H1 (cell line): ENCODE measurements around the gene FDPS. TPM values are rescaled to one million over a fixed set of nuclear protein-coding genes. Genes with fewer than 3 reads are reported as not detected.

Source experiments
- CTCF ChIA-PET: fragments of 300-600 bp; sonication (Branson Sonifier 250); formaldehyde crosslinking; loops from one replicate; lab custom pipeline; 2021; ENCODE audit not compliant: partially characterized antibody; lab: Charles Lee
- POLR2A ChIA-PET: fragments of 300-600 bp; sonication (Branson Sonifier 250); formaldehyde crosslinking; loops from one replicate; lab custom pipeline; 2021; ENCODE audit warnings: inconsistent platforms; ENCODE audit not compliant: partially characterized antibody; lab: Charles Lee
- DNase-seq, 2 experiments: peaks; one replicate each; pipeline versions ENCODE4 v3.0.0 to v3.0.0-alpha.2; 2010 to 2022; ENCODE audit warnings: low spot score in 2 of 2, low read depth in 1 of 2, mixed read lengths in 1 of 2
- FAIRE-seq: peaks from 2 replicates; lab custom pipeline; 2011; peaks lifted over from hg19 to GRCh38; lab: Jason Lieb, UNC
- H2AFZ ChIP-seq: 2 replicates; pipeline ENCODE4 v1.8.1; 2012; ENCODE audit warnings: low read length, inconsistent platforms
- H2AK5ac ChIP-seq: 2 replicates; pipeline ENCODE4 v1.6.1; 2013; ENCODE audit warnings: low read depth, low read length
- H2BK120ac ChIP-seq: replicated peaks from 2 replicates; pipeline ENCODE3; 2013; ENCODE audit warnings: low read depth, low read length, inconsistent platforms
- H2BK12ac ChIP-seq: 2 replicates; pipeline ENCODE4 v1.6.1; 2013; ENCODE audit warnings: low read depth, low read length
- H2BK15ac ChIP-seq: 2 replicates; pipeline ENCODE4 v1.6.1; 2013; ENCODE audit warnings: low read length
- H2BK20ac ChIP-seq: 2 replicates; pipeline ENCODE4 v1.6.1; 2013; ENCODE audit warnings: low read length
- H2BK5ac ChIP-seq: 2 replicates; pipeline ENCODE4 v1.6.1; 2013; ENCODE audit warnings: low read depth, low read length
- H3K14ac ChIP-seq: 2 replicates; pipeline ENCODE4 v1.6.1; 2013; ENCODE audit warnings: inconsistent platforms; ENCODE audit not compliant: insufficient read length
- H3K18ac ChIP-seq: 2 replicates; pipeline ENCODE4 v1.6.1; 2013; ENCODE audit warnings: low read length; ENCODE audit errors: extremely low read depth
- H3K23ac ChIP-seq: 2 replicates; pipeline ENCODE4 v1.6.1; 2013; ENCODE audit warnings: inconsistent platforms; ENCODE audit not compliant: insufficient read length
- H3K23me2 ChIP-seq: 2 replicates; pipeline ENCODE4 v1.6.1; 2013; ENCODE audit warnings: low read depth, low read length
- H3K27ac ChIP-seq: 2 replicates; pipeline ENCODE4 v1.6.1; 2011; ENCODE audit warnings: low read depth, low read length, inconsistent platforms
- H3K27me3 ChIP-seq, 4 experiments: replicated peaks in 1 of 4; 1 replicate in 1 of 4; 2 replicates in 3 of 4; pipeline versions ENCODE4 v1.6.1 to v1.8.1; 2011 to 2013; ENCODE audit warnings: low read length in 3 of 4, mild to moderate bottlenecking in 3 of 4, inconsistent platforms in 2 of 4, mixed read lengths in 2 of 4, moderate library complexity in 1 of 4; ENCODE audit not compliant: control insufficient read depth in 3 of 4, insufficient read depth in 3 of 4; ENCODE audit errors: extremely low read depth in 1 of 4
- H3K36me3 ChIP-seq, 4 experiments: 2 replicates each; pipeline versions ENCODE4 v1.6.1 to v1.8.1; 2011 to 2013; ENCODE audit warnings: mild to moderate bottlenecking in 4 of 4, low read length in 3 of 4, moderate library complexity in 2 of 4, control low read depth in 1 of 4, inconsistent platforms in 1 of 4; ENCODE audit not compliant: insufficient read depth in 4 of 4, control insufficient read depth in 2 of 4
- H3K4ac ChIP-seq: replicated peaks from 2 replicates; pipeline ENCODE3; 2013; ENCODE audit warnings: low read length, low read depth, mixed read lengths, inconsistent platforms; ENCODE audit not compliant: insufficient read length
- H3K4me1 ChIP-seq, 4 experiments: replicated peaks in 1 of 4; 1 replicate in 1 of 4; 2 replicates in 3 of 4; pipeline versions ENCODE4 v1.6.1 to v1.8.1; 2011 to 2013; ENCODE audit warnings: low read length in 3 of 4, inconsistent platforms in 2 of 4, mixed read lengths in 1 of 4; ENCODE audit not compliant: insufficient read depth in 4 of 4, control insufficient read depth in 3 of 4
- H3K4me2 ChIP-seq, 2 experiments: 2 replicates each; pipeline versions ENCODE4 v1.6.1 to v1.8.1; 2011 to 2013; ENCODE audit warnings: low read depth in 2 of 2, low read length in 2 of 2, control low read depth in 1 of 2, inconsistent platforms in 1 of 2, mild to moderate bottlenecking in 1 of 2; ENCODE audit not compliant: insufficient read depth in 1 of 2
- H3K4me3 ChIP-seq, 4 experiments: fragments of 200-600, 300-600 bp in 1 of 4; sonication (generic), shearing (Covaris generic), sonication (Bioruptor Twin) in 1 of 4; 2 replicates each; pipeline versions ENCODE4 v1.5.1 to v1.8.1; 2011 to 2016; ENCODE audit warnings: low read length in 4 of 4, low read depth in 3 of 4, control low read depth in 2 of 4, inconsistent platforms in 2 of 4, mild to moderate bottlenecking in 2 of 4, mixed read lengths in 1 of 4, moderate library complexity in 1 of 4; ENCODE audit not compliant: insufficient read depth in 2 of 4; ENCODE audit errors: extremely low read depth in 1 of 4
- H3K56ac ChIP-seq: replicated peaks from 2 replicates; pipeline ENCODE3; 2013; ENCODE audit warnings: low read depth, mild to moderate bottlenecking, mixed read lengths, low read length, inconsistent platforms; ENCODE audit not compliant: insufficient read length
- H3K79me1 ChIP-seq: 2 replicates; pipeline ENCODE4 v1.6.1; 2013; ENCODE audit warnings: low read depth, low read length, control low read depth
- H3K79me2 ChIP-seq, 2 experiments: 2 replicates each; pipeline versions ENCODE4 v1.6.1 to v1.8.1; 2012 to 2013; ENCODE audit warnings: low read length in 2 of 2, mild to moderate bottlenecking in 2 of 2, inconsistent platforms in 1 of 2; ENCODE audit not compliant: insufficient read depth in 2 of 2, control insufficient read depth in 1 of 2
- H3K9ac ChIP-seq, 4 experiments: replicated peaks in 1 of 4; 1 replicate in 1 of 4; 2 replicates in 3 of 4; pipeline versions ENCODE4 v1.6.1 to v1.8.1; 2011 to 2013; ENCODE audit warnings: low read depth in 3 of 4, low read length in 3 of 4, control low read depth in 2 of 4, mild to moderate bottlenecking in 2 of 4, moderate library complexity in 2 of 4, inconsistent platforms in 1 of 4; ENCODE audit errors: extremely low read depth in 1 of 4
- H3K9me3 ChIP-seq, 2 experiments: 2 replicates each; pipeline versions ENCODE4 v1.6.1 to v1.8.1; 2012 to 2013; ENCODE audit warnings: mild to moderate bottlenecking in 2 of 2, moderate library complexity in 2 of 2, control low read depth in 1 of 2, inconsistent platforms in 1 of 2, low read depth in 1 of 2, low read length in 1 of 2, mixed read lengths in 1 of 2; ENCODE audit not compliant: insufficient read depth in 2 of 2
- H4K20me1 ChIP-seq, 2 experiments: replicated peaks in 1 of 2; 2 replicates each; pipeline versions ENCODE3 to v1.8.1; 2011 to 2013; ENCODE audit warnings: inconsistent platforms in 2 of 2, low read length in 2 of 2, mild to moderate bottlenecking in 1 of 2; ENCODE audit not compliant: insufficient read depth in 2 of 2, control insufficient read depth in 1 of 2
- H4K5ac ChIP-seq: 2 replicates; pipeline ENCODE4 v1.6.1; 2013; ENCODE audit warnings: low read length, low read depth, mixed read lengths, inconsistent platforms; ENCODE audit not compliant: insufficient read length
- H4K8ac ChIP-seq: 2 replicates; pipeline ENCODE4 v1.8.0; 2013; ENCODE audit warnings: mild to moderate bottlenecking, moderate library complexity, low read length, inconsistent platforms; ENCODE audit not compliant: insufficient read depth; ENCODE audit errors: extremely low read depth
- H4K91ac ChIP-seq: replicated peaks from 2 replicates; pipeline ENCODE3; 2013; ENCODE audit warnings: low read length, mixed read lengths, inconsistent platforms; ENCODE audit not compliant: insufficient read length
- BCL11A ChIP-seq, 2 experiments: IDR thresholded peaks; one replicate each; pipeline ENCODE4 v1.6.1; 2011; ENCODE audit warnings: low read depth in 2 of 2, low read length in 2 of 2, mild to moderate bottlenecking in 2 of 2
- FOSL1 ChIP-seq: IDR thresholded peaks from 2 replicates; pipeline ENCODE4 v1.6.1; 2011; ENCODE audit warnings: mild to moderate bottlenecking, low read depth, low read length, moderate library complexity; ENCODE audit not compliant: insufficient read depth
- TAF1 ChIP-seq: IDR thresholded peaks from 2 replicates; pipeline ENCODE4 v1.6.1; 2011; ENCODE audit warnings: mild to moderate bottlenecking, low read depth, low read length
- TBP ChIP-seq: IDR thresholded peaks from 2 replicates; pipeline ENCODE4 v1.6.1; 2011; ENCODE audit warnings: low read depth, low read length, improper control_type of control experiment
- ZNF274 ChIP-seq: IDR thresholded peaks from 2 replicates; pipeline ENCODE4 v1.7.0; 2012; ENCODE audit warnings: low read length, borderline replicate concordance; ENCODE audit errors: extremely low read depth
- WGBS, 2 experiments: shearing (Covaris generic) in 1 of 2; methylation state at CpG; one replicate each; pipeline versions ENCODE4 v1.1.6 to v1.1.7; 2013 to 2015; ENCODE audit warnings: low lambda C conversion rate in 2 of 2, mixed read lengths in 2 of 2, inconsistent platforms in 1 of 2, low coverage in 1 of 2, missing lambda C conversion rate in 1 of 2; ENCODE audit not compliant: insufficient replicate concordance in 2 of 2, insufficient coverage in 1 of 2, insufficient read length in 1 of 2; ENCODE audit errors: extremely low coverage in 1 of 2, missing lambda C conversion rate in 1 of 2; 5-methylcytosine and 5-hydroxymethylcytosine counted together
- polyA plus RNA-seq, 7 experiments: library from polyadenylated mRNA; depleted of rRNA in 3 of 7; stranded (reverse) in 5 of 7; unstranded in 2 of 7; fragments of >200 nt in 5 of 7; fragments of 200-250 nt in 2 of 7; gene quantifications; 1 replicate in 5 of 7; 2 replicates in 1 of 7; 4 replicates in 1 of 7; pipeline versions ENCODE4 v1.2.1 to v1.2.3, GENCODE V29; 2011 to 2013; ENCODE audit warnings: missing spikeins in 2 of 7, mixed read lengths in 2 of 7
- total RNA-seq: library from RNA; stranded (reverse); fragmentation: NEBNext Ultra II Directional; extraction: Animal tissue kit (Norgen Biotek cat#: 25700); gene quantifications from 2 replicates; pipeline ENCODE4 v1.2.1, GENCODE V29; 2021

The FDPS gene
- total and polyA plus RNA-seq, 2 of the 8 experiments (the other 6 are each of a cell fraction or from before 2014, with no cell fraction given): 267 to 368 TPM

GRCh38 chr1:155334962-155335361, 26.3 kb downstream of the FDPS start:
- Histone ChIP-seq H3K27me3 (no peaks in the 10 kb centered on the region), H3K27ac (no peak overlapping the region), H3K9me3 (no peaks in the 10 kb centered on the region), H3K36me3 (peaks cover 2 to 44% (median 16%) of the 10 kb centered on the region in 4 experiments), H3K4me2 (no peak overlapping the region), H2AFZ (no peak overlapping the region), H3K4me3 (no peak overlapping the region), H3K23me2 (no peaks in the 10 kb centered on the region), H3K18ac (no peak overlapping the region), H4K20me1 (peaks cover 0 to 4% of the 10 kb centered on the region in 2 experiments), H2BK12ac (no peak overlapping the region), H3K4ac (no peak overlapping the region), H2AK5ac (no peak overlapping the region), H4K91ac (no peak overlapping the region), H2BK120ac (no peak overlapping the region), H3K14ac (no peak overlapping the region), H3K9ac (no peak overlapping the region), H4K5ac (no peak overlapping the region), H3K79me1 (0 out of 2 replicates have a peak, but pooled peaks cover 2% of the 10 kb centered on the region), H3K79me2 (no peaks in the 10 kb centered on the region), H4K8ac (no peak overlapping the region), H3K23ac (no peak overlapping the region), H3K4me1 (no peaks in the 10 kb centered on the region), H3K56ac (no peak overlapping the region), H2BK15ac (no peak overlapping the region), H2BK5ac (no peak overlapping the region), H2BK20ac (no peak overlapping the region)
- POLR2A ChIA-PET: interaction anchor here (1.4 kb wide), 1 partner anchor 10 kb away, joined by 4 read pairs; no protein-coding TSS in a partner anchor
- DNase-seq (no peak), FAIRE-seq (no peak)
- CTCF ChIA-PET: interaction anchor here (0.7 to 0.9 kb wide), 2 partner anchors 40 to 87 kb away, joined by 3 to 4 read pairs; no protein-coding TSS in a partner anchor
- 95% methylated on average over 1 of the region's 1 CpG; no CpG with 5 or more reads in 1 of the 2 experiments for WGBS, 2 experiments
- TF ChIP-seq TAF1 (no peak), TBP (no peak), BCL11A (IDR thresholded peaks at IDR 0.05; ENCODE audit: low read depth in 2 of 2, low read length in 2 of 2) (no peak), FOSL1 (no peak), ZNF274 (no peak)
